Measurements from ENCODE around the gene SNX30. TPM values are rescaled to one million over a fixed set of nuclear protein-coding genes. Genes with fewer than 3 reads are reported as not detected.
A peak's percentile ranks its signal among the peaks of the same experiment; 100 is the strongest.

Gene SNX30
- total and polyA plus RNA-seq, 12 donors, result 0.88 to 7.2 (median 3.8) TPM

GRCh38 chr9:112863214-112863613, 112.7 kb downstream of the SNX30 start:
- intact Hi-C loops (cut with DNase I), result loop anchor here in 1 of 10 donors (10.0 kb wide), 1 partner anchor 1122 kb away; no protein-coding TSS in a partner anchor
- H3K36me3 ChIP-seq, result peaks cover 0 to 8% (median 0%) of the 10 kb centered on the region in 9 donors
- WGBS, 2 donors, result 35 to 53% methylated on average over 4 of the region's 4 CpGs
- H3K27me3 ChIP-seq, result no peaks in the 10 kb centered on the region
- H3K27ac ChIP-seq, result peak overlapping the region in 5 of 10 donors; percentile 14 to 83 (median 58)
- DNase-seq (peak in 1 of 2 donors; percentile 23), ATAC-seq (peak in 6 of 8 donors; percentile 39 to 66 (median 47))
- no peaks in the 10 kb centered on the region for H3K9me3 ChIP-seq
- peaks cover 0 to 74% (median 16%) of the 10 kb centered on the region in 9 donors for H3K4me1 ChIP-seq
- TF ChIP-seq CTCF (IDR thresholded peaks at IDR 0.05), result no peak
- H3K4me3 ChIP-seq, result no peak overlapping the region

- H3K27me3 ChIP-seq, result no peaks in the 10 kb centered on the region
- no peak for DNase-seq
- H3K4me3 ChIP-seq, result no peak overlapping the region
Observed at GRCh38 chr9:112863746-112864145, 113.2 kb downstream of the SNX30 start.

GRCh38 chr9:112864403-112864802, 113.8 kb downstream of the SNX30 start:
- H3K9me3 ChIP-seq, result no peaks in the 10 kb centered on the region
- TF ChIP-seq CTCF (IDR thresholded peaks at IDR 0.05), result no peak
- peak overlapping the region in 1 of 10 donors; percentile 83 for H3K27ac ChIP-seq
- peaks cover 0 to 19% (median 0%) of the 10 kb centered on the region in 9 donors for H3K36me3 ChIP-seq
- H3K27me3 ChIP-seq, result no peaks in the 10 kb centered on the region
- intact Hi-C loops (cut with DNase I), result loop anchor here in 1 of 10 donors (10.0 kb wide), 1 partner anchor 1120 kb away; no protein-coding TSS in a partner anchor
- no peak overlapping the region for H3K4me3 ChIP-seq
- DNase-seq, result no peak
- peaks cover 0 to 62% (median 16%) of the 10 kb centered on the region in 9 donors for H3K4me1 ChIP-seq
- no peak for ATAC-seq
- 63 to 90% methylated on average over 3 of the region's 3 CpGs for WGBS, 2 donors

More at GRCh38 chr9:112863746-112864145, 113.2 kb downstream of the SNX30 start:
- H3K27ac ChIP-seq, result peak overlapping the region in 2 of 10 donors; percentile 30 to 83
- peaks cover 0 to 13% (median 0%) of the 10 kb centered on the region in 9 donors for H3K36me3 ChIP-seq
- no peaks in the 10 kb centered on the region for H3K9me3 ChIP-seq
- ATAC-seq, result no peak
- TF ChIP-seq CTCF (IDR thresholded peaks at IDR 0.05), result no peak
- peaks cover 0 to 69% (median 16%) of the 10 kb centered on the region in 9 donors for H3K4me1 ChIP-seq
- intact Hi-C loops (cut with DNase I), result loop anchor here in 1 of 10 donors (10.0 kb wide), 1 partner anchor 1121 kb away; no protein-coding TSS in a partner anchor
- 89% methylated on average over 2 of the region's 2 CpGs for WGBS, 2 donors

- ATAC-seq, result no peak
- Histone ChIP-seq H3K4me3 (no peak overlapping the region), H3K27me3 (no peaks in the 10 kb centered on the region), H3K4me1 (peaks cover 0 to 57% (median 16%) of the 10 kb centered on the region in 9 donors), H3K36me3 (peaks cover 0 to 25% (median 0%) of the 10 kb centered on the region in 9 donors), H3K9me3 (no peaks in the 10 kb centered on the region), H3K27ac (no peak overlapping the region)
- intact Hi-C loops (cut with DNase I), result loop anchor here in 1 of 10 donors (10.0 kb wide), 1 partner anchor 1120 kb away; no protein-coding TSS in a partner anchor
- no peak for DNase-seq
- no peak for TF ChIP-seq CTCF (IDR thresholded peaks at IDR 0.05)
- 98% methylated on average over 7 of the region's 7 CpGs for WGBS, 2 donors
Observed at GRCh38 chr9:112864982-112865381, 114.4 kb downstream of the SNX30 start.

Measured in heart right ventricle (tissue), 16 donors.